GM13976 (cell line): ENCODE measurements around the gene MGST2.
"Not testable (repeated sequence)": the region's sequence is repeated elsewhere in the genome, so short reads cannot be mapped to it uniquely, and the experiment has no call there.

Source experiments
- DNase-seq: peaks from one replicate; pipeline ENCODE4 v3.0.0; 2012; ENCODE audit warnings: low spot score
- in situ Hi-C: fragments of 300-500 bp; cut with MboI; formaldehyde crosslinking; loops from one replicate; pipeline ENCODE4 v1.12.0; 2022; ENCODE audit warnings: low sequenced_read_pairs, mixed read lengths, inconsistent platforms; ENCODE audit not compliant: unreplicated experiment
- TF ChIP-seq, protein P1 (sequence below): IDR thresholded peaks from 2 replicates; pipeline ENCODE4 v1.5.1; 2012; ENCODE audit warnings: borderline replicate concordance, mild to moderate bottlenecking; ENCODE audit not compliant: insufficient read depth; ENCODE audit errors: extremely low read depth, missing control alignments, control extremely low read depth

MGST2 gene

DNA sequence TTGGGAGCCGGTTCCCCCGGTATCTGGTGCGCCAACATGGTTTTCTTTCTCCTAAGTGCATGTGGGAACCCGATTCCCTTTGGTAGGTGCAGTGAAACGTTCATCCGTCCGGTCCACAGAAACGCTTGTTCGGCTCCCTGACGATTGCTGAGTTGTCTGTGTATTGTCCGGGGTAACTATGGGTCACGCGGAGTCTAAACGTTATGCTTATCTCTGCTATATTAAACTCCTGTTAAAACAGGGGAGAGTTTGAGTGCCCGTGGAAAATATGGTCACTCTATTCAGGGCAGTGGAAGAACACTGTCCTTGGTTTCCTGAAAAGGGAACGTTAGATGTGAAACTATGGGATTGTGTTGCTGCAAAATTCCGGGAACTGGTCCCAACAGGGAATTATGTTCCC, 32.4 kb upstream of the MGST2 start:
- TF ChIP-seq, protein P1, sequence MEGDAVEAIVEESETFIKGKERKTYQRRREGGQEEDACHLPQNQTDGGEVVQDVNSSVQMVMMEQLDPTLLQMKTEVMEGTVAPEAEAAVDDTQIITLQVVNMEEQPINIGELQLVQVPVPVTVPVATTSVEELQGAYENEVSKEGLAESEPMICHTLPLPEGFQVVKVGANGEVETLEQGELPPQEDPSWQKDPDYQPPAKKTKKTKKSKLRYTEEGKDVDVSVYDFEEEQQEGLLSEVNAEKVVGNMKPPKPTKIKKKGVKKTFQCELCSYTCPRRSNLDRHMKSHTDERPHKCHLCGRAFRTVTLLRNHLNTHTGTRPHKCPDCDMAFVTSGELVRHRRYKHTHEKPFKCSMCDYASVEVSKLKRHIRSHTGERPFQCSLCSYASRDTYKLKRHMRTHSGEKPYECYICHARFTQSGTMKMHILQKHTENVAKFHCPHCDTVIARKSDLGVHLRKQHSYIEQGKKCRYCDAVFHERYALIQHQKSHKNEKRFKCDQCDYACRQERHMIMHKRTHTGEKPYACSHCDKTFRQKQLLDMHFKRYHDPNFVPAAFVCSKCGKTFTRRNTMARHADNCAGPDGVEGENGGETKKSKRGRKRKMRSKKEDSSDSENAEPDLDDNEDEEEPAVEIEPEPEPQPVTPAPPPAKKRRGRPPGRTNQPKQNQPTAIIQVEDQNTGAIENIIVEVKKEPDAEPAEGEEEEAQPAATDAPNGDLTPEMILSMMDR: no peak
- no peak for DNase-seq
- in situ Hi-C loops: no loop called here

DNA sequence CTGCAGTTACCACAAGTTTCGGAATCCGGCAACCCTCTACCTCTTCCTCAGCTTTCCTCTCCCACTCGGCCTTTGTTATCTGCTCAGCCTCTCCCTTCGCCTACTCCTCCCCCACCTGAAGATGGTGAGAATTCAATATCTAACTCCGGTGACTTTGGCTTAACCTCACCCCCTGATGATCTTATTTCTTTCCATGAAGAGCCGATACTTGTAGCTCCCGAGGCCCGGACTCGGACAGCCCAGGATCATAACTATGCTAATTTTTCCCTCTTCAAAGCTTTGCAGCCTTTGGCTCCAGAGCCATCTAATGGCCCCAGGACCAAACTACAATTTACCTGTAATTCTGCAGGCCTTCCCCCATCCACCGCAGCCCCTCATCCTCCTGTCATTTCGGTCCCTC, 32.0 kb upstream of the MGST2 start:
- TF ChIP-seq, protein P1: no peak

DNA sequence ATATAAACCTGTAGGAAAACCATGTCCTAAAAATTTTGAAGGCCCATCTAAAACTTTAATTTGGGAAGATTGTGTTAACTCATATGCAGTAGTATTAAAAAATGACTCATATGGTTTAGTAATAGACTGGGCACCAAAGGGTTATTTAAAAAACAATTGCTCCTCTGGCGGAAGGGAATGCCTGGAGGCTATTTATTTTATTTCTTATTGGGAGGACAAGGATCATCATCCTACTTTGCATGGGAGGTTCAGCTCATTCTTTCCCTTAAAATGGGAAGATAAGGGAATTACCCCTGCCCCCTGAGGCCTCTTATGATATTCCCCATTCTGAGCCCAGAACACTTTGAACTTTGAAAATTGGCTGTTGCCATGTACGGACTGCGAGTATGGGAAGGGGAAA, 29.7 kb upstream of the MGST2 start:
- in situ Hi-C loops: no loop called here
- TF ChIP-seq, protein P1: no peak
- DNase-seq: no peak

More for the DNA sequence above, 32.0 kb upstream of the MGST2 start:
- no peak for DNase-seq
- in situ Hi-C loops: no loop called here

DNA sequence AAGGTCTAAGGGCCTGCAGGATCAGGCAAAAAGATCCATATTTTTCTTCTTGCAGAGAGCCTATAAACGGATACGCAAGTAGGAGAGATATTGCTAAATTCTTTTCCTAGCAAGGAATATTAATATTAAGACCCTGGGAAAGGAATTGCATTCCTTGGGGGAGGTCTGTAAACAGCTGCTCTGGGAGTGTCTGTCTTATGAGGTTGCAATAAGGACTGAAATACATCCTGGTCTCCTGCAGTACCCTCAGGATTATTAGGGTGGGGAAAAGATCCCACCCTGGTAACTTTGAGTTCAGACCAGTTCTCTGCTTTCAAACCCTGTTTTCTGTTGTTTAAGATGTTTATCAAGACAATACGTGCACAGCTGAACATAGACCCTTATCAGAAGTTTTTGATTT, 27.3 kb upstream of the MGST2 start:
- in situ Hi-C loops: not testable (repeated sequence)

DNA sequence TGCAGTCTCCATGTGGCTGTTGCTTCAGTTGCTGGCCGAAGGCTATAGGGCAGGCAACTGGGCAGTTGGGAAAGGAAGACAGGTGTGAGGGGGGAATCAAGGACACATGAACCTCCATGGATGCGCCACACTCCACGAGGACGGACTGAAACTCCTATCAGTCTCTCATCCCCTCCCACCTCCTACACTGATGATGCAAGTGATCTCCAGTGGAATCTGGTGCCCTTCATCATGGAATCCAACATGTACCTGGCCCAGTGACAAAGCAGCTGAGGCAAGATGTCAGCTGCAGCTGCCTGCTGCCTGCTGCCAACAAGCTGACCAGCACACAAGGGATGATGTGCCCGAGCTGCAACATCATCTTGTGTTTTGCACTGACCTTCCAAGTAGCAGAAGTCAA, 26.0 kb upstream of the MGST2 start:
- DNase-seq: no peak
- in situ Hi-C loops: no loop called here
- TF ChIP-seq, protein P1: no peak

More for the DNA sequence above, 27.3 kb upstream of the MGST2 start:
- DNase-seq: not testable (repeated sequence)

DNA sequence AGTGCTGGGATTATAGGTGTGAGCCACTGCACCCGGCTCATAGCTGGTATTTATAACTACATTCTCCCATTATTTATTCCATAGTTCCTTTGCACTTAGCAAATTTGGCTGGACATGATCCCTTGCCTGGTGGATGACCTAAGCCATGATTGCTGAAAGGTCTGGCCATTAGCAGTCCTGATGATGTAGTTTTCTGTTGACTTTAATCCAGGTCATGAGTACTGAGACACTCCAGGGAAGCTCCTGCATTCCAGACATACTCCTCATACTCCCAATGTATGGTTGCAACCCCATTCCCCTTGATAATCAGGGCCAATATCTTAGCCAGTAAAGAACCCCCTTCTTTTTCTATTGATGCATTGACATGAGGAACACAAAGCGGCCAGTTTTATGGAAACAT, 24.4 kb upstream of the MGST2 start:
- DNase-seq: no peak
- TF ChIP-seq, protein P1: no peak
- in situ Hi-C loops: no loop called here

DNA sequence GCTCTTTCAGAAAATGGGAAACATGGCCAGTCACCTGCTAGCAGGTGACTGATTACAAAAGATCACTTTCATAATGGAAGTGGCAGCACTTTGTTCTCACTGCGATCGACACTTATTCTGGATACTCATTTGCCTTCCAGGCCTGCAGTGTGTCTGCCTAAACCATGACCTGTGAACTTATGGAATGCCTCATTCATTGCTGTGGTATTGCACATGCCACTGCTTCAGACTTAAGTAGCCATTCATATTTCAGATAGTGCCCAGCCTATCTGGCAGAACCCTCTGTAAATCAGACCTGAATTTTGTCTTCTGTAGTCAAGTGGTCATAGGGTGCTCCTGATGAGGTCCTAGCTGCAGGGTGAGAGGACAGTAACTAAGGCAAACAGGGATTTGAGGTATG, 23.3 kb upstream of the MGST2 start:
- in situ Hi-C loops: no loop called here
- DNase-seq: no peak
- TF ChIP-seq, protein P1: no peak
